Measurements from ENCODE around the gene USP17L11.
"Not testable (repeated sequence)": the region's sequence is repeated elsewhere in the genome, so short reads cannot be mapped to it uniquely, and the experiment has no call there.

Gene USP17L11, protein sequence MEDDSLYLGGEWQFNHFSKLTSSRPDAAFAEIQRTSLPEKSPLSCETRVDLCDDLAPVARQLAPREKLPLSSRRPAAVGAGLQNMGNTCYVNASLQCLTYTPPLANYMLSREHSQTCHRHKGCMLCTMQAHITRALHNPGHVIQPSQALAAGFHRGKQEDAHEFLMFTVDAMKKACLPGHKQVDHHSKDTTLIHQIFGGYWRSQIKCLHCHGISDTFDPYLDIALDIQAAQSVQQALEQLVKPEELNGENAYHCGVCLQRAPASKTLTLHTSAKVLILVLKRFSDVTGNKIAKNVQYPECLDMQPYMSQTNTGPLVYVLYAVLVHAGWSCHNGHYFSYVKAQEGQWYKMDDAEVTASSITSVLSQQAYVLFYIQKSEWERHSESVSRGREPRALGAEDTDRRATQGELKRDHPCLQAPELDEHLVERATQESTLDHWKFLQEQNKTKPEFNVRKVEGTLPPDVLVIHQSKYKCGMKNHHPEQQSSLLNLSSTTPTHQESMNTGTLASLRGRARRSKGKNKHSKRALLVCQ

GRCh38 chr4:9215105-9215504 is at the start of gene USP17L11:
USP17L11 (plus strand) TSS chr4:9215405; CDS start chr4:9215405, 0 bp downstream.
- not testable (repeated sequence) for DNase-seq

DNA sequence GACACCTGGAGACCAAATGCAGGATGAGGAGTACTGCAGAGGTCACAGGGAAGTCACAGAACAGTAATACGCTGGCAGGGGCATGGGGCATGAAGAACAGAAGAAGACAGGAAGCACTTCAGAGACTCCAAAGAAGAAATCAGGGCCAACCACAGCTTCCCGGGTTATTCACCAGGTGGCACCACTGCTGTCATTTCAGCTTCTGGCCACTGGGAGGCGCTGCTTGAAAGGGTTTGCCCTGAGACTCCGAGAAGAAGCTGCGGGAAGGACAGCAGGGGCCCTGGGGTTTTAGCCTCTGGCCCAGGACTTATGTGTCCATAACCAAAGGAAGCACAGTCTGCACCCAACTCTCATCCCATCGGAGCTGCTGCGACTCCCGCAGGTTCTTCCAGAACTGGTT is 49.2 kb upstream of the USP17L11 start:
- not testable (repeated sequence) for DNase-seq

- not testable (repeated sequence) for DNase-seq
These were observed 45.3 kb upstream of the USP17L11 start, which contains the start of gene FAM90A26 for GRCh38 chr4:9169791-9170459. FAM90A26 (plus strand) TSS chr4:9170409; CDS start chr4:9173173, 2,764 bp downstream.

- not testable (repeated sequence) for DNase-seq
These were observed 4.8 kb upstream of the USP17L11 start, which contains the start of gene USP17L10 for GRCh38 chr4:9210357-9210756. USP17L10 (plus strand) TSS chr4:9210657; CDS start chr4:9210657, 0 bp downstream.

DNA sequence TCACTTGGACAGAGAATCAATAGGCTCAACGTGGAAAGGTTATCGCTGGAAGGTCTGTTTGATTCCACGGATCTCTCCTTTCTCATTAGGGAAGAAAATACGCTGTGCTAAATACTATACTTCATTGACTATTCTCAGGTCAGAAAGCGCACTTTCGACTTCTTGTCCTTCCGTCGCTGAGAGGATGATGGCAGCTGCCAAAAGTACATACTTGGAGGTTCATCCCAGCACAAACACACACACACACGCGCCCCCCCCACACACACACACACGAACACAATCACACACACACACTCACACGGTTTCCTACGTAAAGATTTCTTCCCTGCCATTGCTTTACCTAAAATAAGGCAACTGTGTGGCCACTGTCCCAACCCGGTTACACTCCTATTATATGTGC is 504 bp upstream of the USP17L11 start:
- DNase-seq = not testable (repeated sequence)

DNA sequence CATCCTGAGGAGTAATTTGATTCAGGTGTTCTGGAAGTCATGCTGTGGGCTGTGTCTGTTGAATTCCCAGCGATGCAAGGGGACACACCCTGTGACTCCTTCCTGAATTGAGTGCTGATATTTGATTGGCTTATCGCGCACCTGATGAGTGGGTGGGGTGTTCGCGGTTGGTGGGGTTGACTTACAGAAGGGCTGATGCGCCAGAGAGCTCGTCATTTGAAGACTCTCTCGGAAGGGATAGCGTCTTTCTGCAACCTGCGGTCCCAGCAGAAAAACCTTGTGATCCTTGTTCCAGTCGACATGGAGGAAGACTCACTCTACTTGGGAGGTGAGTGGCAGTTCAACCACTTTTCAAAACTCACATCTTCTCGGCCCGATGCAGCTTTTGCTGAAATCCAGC is 4.6 kb downstream of the USP17L11 start, which contains the start of gene USP17L12:
Gene USP17L12, plus strand, starts transcription at position 301 of the 400 bp plus-strand sequence. Its CDS starts 0 bp downstream, at position 301.
- DNase-seq = not testable (repeated sequence)

DNA sequence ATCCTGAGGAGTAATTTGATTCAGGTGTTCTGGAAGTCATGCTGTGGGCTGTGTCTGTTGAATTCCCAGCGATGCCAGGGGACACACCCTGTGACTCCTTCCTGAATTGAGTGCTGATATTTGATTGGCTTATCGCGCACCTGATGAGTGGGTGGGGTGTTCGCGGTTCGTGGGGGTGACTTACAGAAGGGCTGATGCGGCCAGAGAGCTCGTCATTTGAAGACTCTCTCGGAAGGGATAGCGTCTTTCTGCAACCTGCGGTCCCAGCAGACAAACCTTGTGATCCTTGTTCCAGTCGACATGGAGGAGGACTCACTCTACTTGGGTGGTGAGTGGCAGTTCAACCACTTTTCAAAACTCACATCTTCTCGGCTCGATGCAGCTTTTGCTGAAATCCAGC is 9.4 kb downstream of the USP17L11 start, which contains the start of gene USP17L13:
Gene USP17L13, plus strand, starts transcription at position 301 of the 400 bp plus-strand sequence. Its CDS starts 0 bp downstream, at position 301.
- DNase-seq = not testable (repeated sequence)

GRCh38 chr4:9230249-9230648 is 15.0 kb downstream of the USP17L11 start:
- not testable (repeated sequence) for DNase-seq

GRCh38 chr4:9234085-9234484 is 18.9 kb downstream of the USP17L11 start, which contains the start of gene USP17L15:
USP17L15 (plus strand) TSS chr4:9234385; CDS start chr4:9234385, 0 bp downstream.
- DNase-seq = not testable (repeated sequence)

- DNase-seq = not testable (repeated sequence)
These were observed 23.3 kb downstream of the USP17L11 start for GRCh38 chr4:9238461-9238860.

GRCh38 chr4:9243579-9243978 is 28.4 kb downstream of the USP17L11 start, which contains the start of gene USP17L17:
USP17L17 (plus strand) TSS chr4:9243879; CDS start chr4:9243879, 0 bp downstream.
- not testable (repeated sequence) for DNase-seq

GRCh38 chr4:9247953-9248680 is 32.9 kb downstream of the USP17L11 start, which contains the start of gene USP17L18:
USP17L18 (plus strand) TSS chr4:9248630; CDS start chr4:9248630, 0 bp downstream.
- not testable (repeated sequence) for DNase-seq

DNA sequence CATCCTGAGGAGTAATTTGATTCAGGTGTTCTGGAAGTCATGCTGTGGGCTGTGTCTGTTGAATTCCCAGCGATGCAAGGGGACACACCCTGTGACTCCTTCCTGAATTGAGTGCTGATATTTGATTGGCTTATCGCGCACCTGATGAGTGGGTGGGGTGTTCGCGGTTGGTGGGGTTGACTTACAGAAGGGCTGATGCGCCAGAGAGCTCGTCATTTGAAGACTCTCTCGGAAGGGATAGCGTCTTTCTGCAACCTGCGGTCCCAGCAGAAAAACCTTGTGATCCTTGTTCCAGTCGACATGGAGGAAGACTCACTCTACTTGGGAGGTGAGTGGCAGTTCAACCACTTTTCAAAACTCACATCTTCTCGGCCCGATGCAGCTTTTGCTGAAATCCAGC is 37.9 kb downstream of the USP17L11 start, which contains the start of gene USP17L19:
Gene USP17L19, plus strand, starts transcription at position 301 of the 400 bp plus-strand sequence. Its CDS starts 0 bp downstream, at position 301.
- DNase-seq = not testable (repeated sequence)

DNA sequence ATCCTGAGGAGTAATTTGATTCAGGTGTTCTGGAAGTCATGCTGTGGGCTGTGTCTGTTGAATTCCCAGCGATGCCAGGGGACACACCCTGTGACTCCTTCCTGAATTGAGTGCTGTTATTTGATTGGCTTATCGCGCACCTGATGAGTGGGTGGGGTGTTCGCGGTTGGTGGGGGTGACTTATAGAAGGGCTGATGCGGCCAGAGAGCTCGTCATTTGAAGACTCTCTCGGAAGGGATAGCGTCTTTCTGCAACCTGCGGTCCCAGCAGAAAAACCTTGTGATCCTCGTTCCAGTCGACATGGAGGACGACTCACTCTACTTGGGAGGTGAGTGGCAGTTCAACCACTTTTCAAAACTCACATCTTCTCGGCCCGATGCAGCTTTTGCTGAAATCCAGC is 42.6 kb downstream of the USP17L11 start, which contains the start of gene USP17L20:
Gene USP17L20, plus strand, starts transcription at position 301 of the 400 bp plus-strand sequence. Its CDS starts 0 bp downstream, at position 301.
- DNase-seq = not testable (repeated sequence)

DNA sequence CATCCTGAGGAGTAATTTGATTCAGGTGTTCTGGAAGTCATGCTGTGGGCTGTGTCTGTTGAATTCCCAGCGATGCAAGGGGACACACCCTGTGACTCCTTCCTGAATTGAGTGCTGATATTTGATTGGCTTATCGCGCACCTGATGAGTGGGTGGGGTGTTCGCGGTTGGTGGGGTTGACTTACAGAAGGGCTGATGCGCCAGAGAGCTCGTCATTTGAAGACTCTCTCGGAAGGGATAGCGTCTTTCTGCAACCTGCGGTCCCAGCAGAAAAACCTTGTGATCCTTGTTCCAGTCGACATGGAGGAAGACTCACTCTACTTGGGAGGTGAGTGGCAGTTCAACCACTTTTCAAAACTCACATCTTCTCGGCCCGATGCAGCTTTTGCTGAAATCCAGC is 47.4 kb downstream of the USP17L11 start, which contains the start of gene USP17L21:
Gene USP17L21, plus strand, starts transcription at position 301 of the 400 bp plus-strand sequence. Its CDS starts 0 bp downstream, at position 301.
- DNase-seq = not testable (repeated sequence)
